ENCODE data around the gene HOMER2.

The HOMER2 gene

GRCh38 chr15:82802497-82802896 is 150.0 kb downstream of the HOMER2 start:
- FAIRE-seq (no peak), DNase-seq (ENCODE audit: insufficient read length, low spot score) (no peak)
- no peak for TF ChIP-seq POLR2A (IDR thresholded peaks at IDR 0.05; ENCODE audit: low read depth, low read length)

DNA sequence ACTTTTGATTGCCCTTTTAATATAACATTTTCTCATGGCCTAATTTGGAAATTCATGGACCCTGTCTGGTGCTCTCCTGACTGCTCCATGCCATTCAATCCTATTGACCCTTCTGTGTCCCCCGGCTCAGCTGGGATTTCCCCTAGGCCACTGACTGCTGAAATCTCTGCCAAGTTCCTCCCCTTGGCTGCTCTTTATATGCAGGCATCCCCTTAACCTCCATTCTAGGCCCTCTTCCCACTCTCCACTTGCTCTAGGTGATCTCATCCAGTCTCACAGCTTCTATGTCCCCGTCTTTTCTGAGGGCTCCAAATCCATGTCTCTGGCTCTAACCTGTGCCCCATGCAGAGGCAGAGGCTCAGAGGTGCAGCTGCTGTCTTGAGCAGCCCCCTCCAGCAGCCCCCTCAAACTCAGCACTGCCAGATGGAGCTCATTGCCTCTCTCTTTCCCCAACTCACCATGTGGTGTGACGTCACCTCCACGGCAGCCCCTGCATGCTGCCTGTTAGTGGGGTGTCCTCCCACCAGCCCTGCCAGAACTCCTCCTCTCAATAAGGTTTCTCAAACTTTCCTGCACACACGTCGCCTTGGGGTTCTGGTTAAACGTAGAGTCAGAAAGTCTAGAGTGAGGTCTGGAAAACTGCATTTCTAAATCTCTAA is 153.2 kb downstream of the HOMER2 start:
- TF ChIP-seq POLR2A (IDR thresholded peaks at IDR 0.05; ENCODE audit: low read depth, low read length): no peak
- DNase-seq (ENCODE audit: insufficient read length, low spot score) (no peak), FAIRE-seq (no peak)

All from H54 (cell line).